ENCODE data around the gene GNG8.

The GNG8 gene

GRCh38 chr19:46600384-46601317 is 35.4 kb downstream of the GNG8 start:
- DNase-seq, result peak; percentile 97 to 98

GRCh38 chr19:46599716-46600373 is 36.2 kb downstream of the GNG8 start:
- no peak for DNase-seq

- DNase-seq, result no peak
These were observed 37.6 kb downstream of the GNG8 start for GRCh38 chr19:46598372-46598917.

GRCh38 chr19:46596008-46596407 is 40.0 kb downstream of the GNG8 start:
- no peak for DNase-seq

- no peak for DNase-seq
These were observed 44.1 kb downstream of the GNG8 start for GRCh38 chr19:46591870-46592269.

DNA sequence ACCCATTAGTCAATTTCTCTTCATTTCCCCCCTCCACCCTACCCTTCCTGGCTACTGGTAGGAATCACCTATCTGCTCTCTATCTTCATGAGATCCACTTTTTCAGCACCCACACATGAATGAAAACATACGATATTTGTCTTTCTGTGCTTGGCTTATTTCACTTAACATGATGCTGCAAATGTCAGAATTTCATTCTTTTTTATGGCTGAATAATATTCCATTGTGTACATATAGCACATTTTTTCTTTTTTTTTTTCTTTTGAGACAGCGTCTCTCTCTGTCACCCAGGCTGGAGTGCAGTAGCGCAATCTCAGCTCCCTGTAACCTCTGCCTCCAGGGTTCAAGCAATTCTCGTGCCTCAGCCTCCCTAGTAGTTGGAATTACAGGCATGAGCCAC is 44.7 kb downstream of the GNG8 start:
- DNase-seq, result no peak

DNA sequence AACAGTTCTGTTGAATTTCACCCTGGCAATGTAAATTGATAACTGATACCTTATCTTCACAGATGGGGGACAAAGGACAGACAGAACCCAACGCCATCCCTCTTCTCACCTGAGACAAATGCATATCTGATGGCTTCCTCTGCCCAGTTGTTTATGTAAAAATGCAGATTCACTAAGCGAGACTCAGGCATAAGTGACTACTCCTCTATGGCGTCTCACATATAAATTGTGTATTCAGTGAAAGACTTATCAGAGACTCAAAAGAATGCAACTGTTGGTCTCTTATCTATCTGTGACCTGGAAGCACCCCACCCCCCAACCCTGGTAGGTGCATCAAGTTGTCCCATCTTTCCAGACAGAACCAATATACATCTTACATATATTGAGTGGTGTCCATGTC is 48.1 kb downstream of the GNG8 start:
- no peak for DNase-seq

- no peak for DNase-seq
These were observed 49.7 kb downstream of the GNG8 start for GRCh38 chr19:46586294-46586693.

DNA sequence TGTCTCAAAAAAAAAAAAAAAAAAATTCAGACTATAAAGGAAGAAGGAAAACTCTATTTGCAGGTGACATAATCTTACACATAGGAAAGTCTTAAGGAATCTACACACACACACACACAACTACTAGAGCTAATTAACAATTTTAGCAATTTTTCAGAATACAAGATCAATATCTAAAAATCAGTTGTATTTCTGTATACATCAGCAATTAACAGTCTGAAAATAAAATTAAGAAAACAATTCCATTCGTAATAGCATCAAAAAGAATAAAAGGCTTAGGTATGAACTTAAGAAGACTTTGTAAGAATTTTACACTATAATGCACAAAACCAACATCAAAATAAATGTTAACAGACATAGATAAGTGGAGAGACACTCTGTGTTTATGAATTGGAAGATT is 50.5 kb downstream of the GNG8 start:
- no peak for DNase-seq

Data from activated CD4-positive, alpha-beta T cell treated with anti-CD3 and anti-CD28 coated beads for 4 hours (primary cell).